HTERT RPE-1 (cell line): ENCODE data around the gene TNFRSF4.
"Not testable (repeated sequence)": the region's sequence is repeated elsewhere in the genome, so short reads cannot be mapped to it uniquely, and the experiment has no call there.

ENCODE experiments used
- in situ Hi-C: fragments of 300-500 bp; cut with MboI; formaldehyde crosslinking; loops from 4 replicates; pipeline ENCODE4 v1.14.3; 2020; ENCODE audit warnings: low sequenced_read_pairs

TNFRSF4 gene

GRCh38 chr1:1204425-1204920 lies 9.5 kb downstream of the TNFRSF4 start:
- in situ Hi-C loops = no loop called here

- in situ Hi-C loops = no loop called here
These were observed 10.2 kb downstream of the TNFRSF4 start for GRCh38 chr1:1203561-1204424.

- in situ Hi-C loops = no loop called here
These were observed 11.0 kb downstream of the TNFRSF4 start for GRCh38 chr1:1202831-1203560.

GRCh38 chr1:1200876-1201810 lies 12.8 kb downstream of the TNFRSF4 start:
- in situ Hi-C loops = no loop called here

- in situ Hi-C loops = no loop called here
These were observed 13.7 kb downstream of the TNFRSF4 start for GRCh38 chr1:1199961-1200875.

- in situ Hi-C loops = no loop called here
These were observed 14.6 kb downstream of the TNFRSF4 start for GRCh38 chr1:1199141-1199960.

- in situ Hi-C loops = no loop called here
These were observed 15.4 kb downstream of the TNFRSF4 start for GRCh38 chr1:1198423-1199140.

- in situ Hi-C loops = no loop called here
These were observed 16.2 kb downstream of the TNFRSF4 start for GRCh38 chr1:1197551-1198422.

- in situ Hi-C loops = no loop called here
These were observed 16.8 kb downstream of the TNFRSF4 start for GRCh38 chr1:1197188-1197500.

- in situ Hi-C loops = no loop called here
These were observed 17.3 kb downstream of the TNFRSF4 start for GRCh38 chr1:1196431-1197187.

- in situ Hi-C loops = not testable (repeated sequence)
These were observed 18.2 kb downstream of the TNFRSF4 start for GRCh38 chr1:1195726-1196125.

GRCh38 chr1:1194723-1195122 lies 19.2 kb downstream of the TNFRSF4 start:
- in situ Hi-C loops = no loop called here

- in situ Hi-C loops = no loop called here
These were observed 22.2 kb downstream of the TNFRSF4 start for GRCh38 chr1:1191734-1192133.

GRCh38 chr1:1189111-1189510 lies 24.8 kb downstream of the TNFRSF4 start:
- in situ Hi-C loops = no loop called here

- in situ Hi-C loops = no loop called here
These were observed 26.0 kb downstream of the TNFRSF4 start for GRCh38 chr1:1187938-1188337.

GRCh38 chr1:1185101-1185765 lies 28.7 kb downstream of the TNFRSF4 start:
- in situ Hi-C loops = no loop called here
